ENCODE measurements around the gene ASS1. TPM values are rescaled to one million over a fixed set of nuclear protein-coding genes. Genes with fewer than 3 reads are reported as not detected.

Gene ASS1
- total RNA-seq, 2 experiments from 2014 or later = 2.6 to 4.1 TPM

DNA sequence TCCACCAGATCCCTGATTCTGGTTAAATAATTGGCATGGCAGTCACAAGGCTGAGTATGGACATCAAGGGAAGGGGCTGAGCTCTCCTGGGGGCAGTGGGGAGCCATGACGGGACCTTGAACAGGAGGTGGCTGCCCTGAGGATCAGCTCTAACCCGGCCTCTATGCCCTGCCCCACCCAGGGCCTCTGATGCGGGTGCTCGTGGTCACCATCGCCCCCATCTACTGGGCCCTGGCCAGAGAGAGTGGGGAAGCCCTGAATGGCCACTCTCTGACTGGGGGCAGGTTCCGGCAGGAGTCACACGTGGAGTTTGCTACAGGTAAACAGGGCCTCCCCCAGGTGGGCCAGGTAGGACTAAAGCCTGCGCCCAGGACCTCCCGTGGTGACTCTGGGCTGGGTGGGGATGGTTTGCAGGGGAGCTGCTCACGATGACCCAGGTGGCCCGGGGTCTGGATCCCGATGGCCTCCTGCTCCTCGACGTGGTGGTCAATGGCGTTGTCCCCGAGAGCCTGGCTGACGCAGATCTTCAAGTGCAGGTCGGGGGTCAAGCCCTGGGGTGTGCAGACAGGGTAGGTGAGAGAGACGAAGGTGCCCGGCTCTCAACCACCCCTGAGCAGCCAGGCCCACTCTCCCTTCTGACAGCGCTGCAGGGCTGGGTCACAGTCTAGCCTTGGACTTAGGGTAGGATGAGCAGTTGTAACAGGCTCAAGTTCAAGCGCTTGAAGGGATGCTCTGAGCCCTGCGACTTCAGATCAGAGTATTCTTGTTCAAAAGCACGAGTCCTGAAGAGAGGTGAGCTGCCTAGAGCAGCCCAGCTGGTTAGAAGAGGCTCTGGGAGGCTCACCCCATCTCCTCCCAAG is 19.9 kb upstream of the ASS1 start:
- Mint-ChIP-seq H3K27ac (no peak overlapping the region), H3K4me3 (no peak overlapping the region), H3K27me3 (peaks cover 4% of the 10 kb centered on the region), H3K9me3 (no peaks in the 10 kb centered on the region), H3K4me1 (no peaks in the 10 kb centered on the region), H3K36me3 (no peaks in the 10 kb centered on the region)
- POLR2A ChIA-PET = no interaction called here
- DNase-seq (no peak), ATAC-seq (ENCODE audit: low read depth) (no peak)

DNA sequence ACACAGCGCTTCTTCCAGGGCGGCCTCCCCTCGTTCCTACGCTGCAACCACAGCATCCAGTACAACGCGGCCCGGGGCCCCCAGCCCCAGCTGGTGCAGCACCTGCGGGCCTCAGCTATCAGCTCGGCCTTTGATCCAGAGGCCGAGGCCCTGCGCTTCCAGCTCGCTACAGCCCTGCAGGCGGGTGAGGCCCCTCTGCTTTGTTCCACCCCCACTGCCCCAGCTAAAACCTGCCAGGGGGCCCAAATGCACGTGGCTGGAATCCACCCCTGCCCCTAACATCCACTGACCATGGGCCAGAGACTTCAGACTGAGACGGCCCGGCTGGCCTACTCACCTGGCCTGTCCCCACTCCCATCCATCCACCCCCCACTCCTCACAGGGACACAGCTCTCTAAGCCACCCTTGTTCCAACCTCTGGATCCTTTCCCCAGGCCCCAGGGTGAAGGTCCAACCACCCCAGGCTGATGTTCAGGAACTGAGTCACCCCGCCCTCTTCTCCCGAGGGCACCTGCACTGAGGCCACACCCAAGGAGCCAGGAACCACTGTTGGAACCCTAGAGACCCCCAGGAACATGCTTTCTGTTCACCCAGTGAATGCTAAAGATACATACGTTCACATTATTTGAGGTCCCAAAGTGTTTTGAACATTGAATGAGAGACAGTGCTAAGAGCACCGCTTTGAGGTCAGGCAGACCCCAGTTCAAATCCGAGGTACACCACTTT is 18.9 kb upstream of the ASS1 start:
- Mint-ChIP-seq H3K36me3 (no peaks in the 10 kb centered on the region), H3K4me1 (no peaks in the 10 kb centered on the region), H3K27me3 (peaks cover 4% of the 10 kb centered on the region), H3K9me3 (no peaks in the 10 kb centered on the region), H3K4me3 (no peak overlapping the region), H3K27ac (no peak overlapping the region)
- ATAC-seq (ENCODE audit: low read depth) = no peak
- POLR2A ChIA-PET = no interaction called here
- DNase-seq = no peak

DNA sequence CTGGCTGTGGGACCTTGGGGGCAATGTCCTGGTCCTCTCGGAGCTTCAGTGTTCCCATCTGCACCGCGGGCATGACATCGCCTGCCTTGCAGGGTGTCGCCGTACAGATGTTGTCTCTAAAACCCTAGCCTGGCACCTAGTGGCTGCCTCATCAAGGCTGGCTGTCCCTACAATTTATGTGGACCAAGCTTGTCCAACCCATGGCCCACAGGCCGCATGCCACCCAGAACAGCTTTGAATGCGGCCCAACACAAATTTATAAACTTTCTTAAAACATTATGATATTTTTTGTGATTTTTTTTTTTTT is 18.3 kb upstream of the ASS1 start:
- Mint-ChIP-seq H3K27ac (no peak overlapping the region), H3K36me3 (no peaks in the 10 kb centered on the region), H3K4me3 (no peak overlapping the region), H3K4me1 (no peaks in the 10 kb centered on the region), H3K27me3 (peaks cover 2% of the 10 kb centered on the region), H3K9me3 (no peaks in the 10 kb centered on the region)
- no peak for ATAC-seq (ENCODE audit: low read depth)
- POLR2A ChIA-PET = no interaction called here
- no peak for DNase-seq

DNA sequence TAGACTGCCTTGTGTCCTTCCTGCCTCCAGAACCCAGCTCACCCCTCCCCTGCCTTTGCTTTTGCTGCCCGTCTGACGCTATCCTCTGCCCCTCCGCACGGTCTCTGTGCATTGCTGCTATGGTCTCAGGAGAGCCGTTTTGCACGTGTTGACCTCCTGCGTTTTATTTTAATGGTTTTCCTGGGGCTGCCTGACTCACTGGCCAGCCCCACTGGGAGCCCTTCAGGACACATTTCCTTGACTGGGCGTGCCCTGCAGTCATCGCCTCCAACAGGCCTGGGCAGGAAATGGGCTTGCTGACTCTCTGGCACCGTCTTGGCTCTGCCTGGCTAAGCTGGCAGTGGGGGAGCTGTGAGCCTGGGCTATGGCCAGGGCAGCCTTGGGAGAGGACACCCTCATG is 17.9 kb upstream of the ASS1 start:
- H3K4me3 Mint-ChIP-seq = no peak overlapping the region
- no peak for DNase-seq
- no peak overlapping the region for H3K27ac Mint-ChIP-seq
- no peak for ATAC-seq (ENCODE audit: low read depth)
- H3K27me3 Mint-ChIP-seq = peaks cover 2% of the 10 kb centered on the region
- no peaks in the 10 kb centered on the region for H3K36me3 Mint-ChIP-seq
- POLR2A ChIA-PET = no interaction called here
- no peaks in the 10 kb centered on the region for H3K9me3 Mint-ChIP-seq
- H3K4me1 Mint-ChIP-seq = no peaks in the 10 kb centered on the region

DNA sequence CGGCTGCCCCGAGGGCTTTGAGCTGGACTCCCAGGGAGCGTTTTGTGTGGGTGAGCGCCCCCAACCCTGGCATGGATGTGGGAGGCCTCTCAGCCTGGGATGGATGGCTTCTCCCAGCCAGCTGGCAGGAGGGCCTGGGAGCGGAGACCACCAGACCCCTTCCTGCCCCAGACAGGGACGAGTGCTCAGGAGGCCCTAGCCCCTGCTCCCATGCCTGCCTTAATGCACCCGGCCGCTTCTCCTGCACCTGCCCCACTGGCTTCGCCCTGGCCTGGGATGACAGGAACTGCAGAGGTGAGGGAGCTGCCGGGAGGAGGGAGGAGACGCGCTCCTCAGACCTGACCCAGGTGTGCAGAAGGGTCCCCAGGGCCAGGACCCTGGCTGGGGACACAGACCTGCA is 17.4 kb upstream of the ASS1 start:
- H3K36me3 Mint-ChIP-seq = no peaks in the 10 kb centered on the region
- H3K27ac Mint-ChIP-seq = no peak overlapping the region
- no peaks in the 10 kb centered on the region for H3K4me1 Mint-ChIP-seq
- ATAC-seq (ENCODE audit: low read depth) = no peak
- H3K9me3 Mint-ChIP-seq = no peaks in the 10 kb centered on the region
- H3K27me3 Mint-ChIP-seq = peaks cover 6% of the 10 kb centered on the region
- no peak for DNase-seq
- POLR2A ChIA-PET = no interaction called here
- no peak overlapping the region for H3K4me3 Mint-ChIP-seq

DNA sequence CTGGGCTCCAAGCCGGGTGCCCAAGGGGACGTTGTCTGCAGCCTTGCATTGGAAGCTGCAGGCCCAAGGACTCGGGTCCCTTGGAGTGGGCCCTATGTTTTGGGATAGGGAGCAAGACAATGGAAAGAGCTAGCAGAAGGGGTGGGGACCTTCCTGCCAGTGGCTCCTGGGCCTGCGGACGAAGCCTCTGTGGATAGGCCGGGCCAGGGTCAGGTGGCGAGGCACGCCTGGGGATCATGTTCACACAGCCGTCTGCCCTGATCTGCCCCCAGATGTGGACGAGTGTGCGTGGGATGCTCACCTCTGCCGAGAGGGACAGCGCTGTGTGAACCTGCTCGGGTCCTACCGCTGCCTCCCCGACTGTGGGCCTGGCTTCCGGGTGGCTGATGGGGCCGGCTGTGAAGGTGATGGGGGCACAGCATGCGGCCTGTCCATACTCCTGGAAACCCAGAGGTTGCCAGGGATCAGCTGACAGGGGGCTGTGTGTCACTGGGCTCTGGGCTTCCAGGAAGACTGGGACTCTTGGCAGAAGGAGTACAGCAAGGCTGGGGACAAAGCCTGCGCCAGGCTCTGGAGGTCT is 16.6 kb upstream of the ASS1 start:
- no peaks in the 10 kb centered on the region for H3K4me1 Mint-ChIP-seq
- H3K9me3 Mint-ChIP-seq = no peaks in the 10 kb centered on the region
- DNase-seq (no peak), ATAC-seq (ENCODE audit: low read depth) (no peak)
- H3K36me3 Mint-ChIP-seq = no peaks in the 10 kb centered on the region
- peaks cover 14% of the 10 kb centered on the region for H3K27me3 Mint-ChIP-seq
- POLR2A ChIA-PET = no interaction called here
- no peak overlapping the region for H3K4me3 Mint-ChIP-seq
- H3K27ac Mint-ChIP-seq = no peak overlapping the region

DNA sequence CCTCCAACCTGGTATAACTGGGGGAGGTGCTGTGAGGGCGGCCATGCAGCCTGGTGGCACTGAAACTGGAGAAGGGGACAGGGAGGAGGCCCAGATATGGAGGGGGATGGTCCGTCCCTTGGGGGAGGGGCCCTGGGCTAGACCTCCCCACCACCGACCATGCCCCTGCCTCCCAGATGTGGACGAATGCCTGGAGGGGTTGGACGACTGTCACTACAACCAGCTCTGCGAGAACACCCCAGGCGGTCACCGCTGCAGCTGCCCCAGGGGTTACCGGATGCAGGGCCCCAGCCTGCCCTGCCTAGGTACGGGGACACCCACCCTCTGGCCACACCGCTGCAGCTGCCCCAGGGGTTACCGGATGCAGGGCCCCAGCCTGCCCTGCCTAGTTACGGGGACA is 15.4 kb upstream of the ASS1 start:
- peaks cover 21% of the 10 kb centered on the region for H3K27me3 Mint-ChIP-seq
- DNase-seq (no peak), ATAC-seq (ENCODE audit: low read depth) (no peak)
- no peaks in the 10 kb centered on the region for H3K4me1 Mint-ChIP-seq
- POLR2A ChIA-PET = no interaction called here
- H3K9me3 Mint-ChIP-seq = no peaks in the 10 kb centered on the region
- no peak overlapping the region for H3K27ac Mint-ChIP-seq
- H3K4me3 Mint-ChIP-seq = no peak overlapping the region
- no peaks in the 10 kb centered on the region for H3K36me3 Mint-ChIP-seq

DNA sequence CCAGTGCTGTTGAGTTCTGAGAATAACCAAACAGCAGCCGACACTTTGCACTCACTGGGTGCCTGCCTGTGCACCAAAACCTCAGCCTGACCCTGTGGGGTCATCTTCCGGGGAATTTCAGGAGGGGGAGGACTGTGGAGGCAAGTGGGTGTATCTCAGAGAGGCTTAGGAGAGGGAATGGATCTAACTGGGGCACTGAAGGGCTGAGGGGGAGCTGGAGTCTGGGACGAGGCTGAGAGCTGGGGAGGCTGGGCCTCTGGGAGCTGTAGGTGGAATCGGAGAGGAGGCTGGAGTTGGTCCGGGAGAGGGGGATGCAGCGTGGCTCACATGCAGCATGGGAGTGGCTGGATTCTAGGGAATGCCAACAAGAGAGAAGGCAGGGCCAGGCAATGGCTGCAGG is 14.9 kb upstream of the ASS1 start:
- Mint-ChIP-seq H3K9me3 (no peaks in the 10 kb centered on the region), H3K36me3 (no peaks in the 10 kb centered on the region), H3K27me3 (peaks cover 25% of the 10 kb centered on the region), H3K4me1 (no peaks in the 10 kb centered on the region), H3K4me3 (no peak overlapping the region), H3K27ac (no peak overlapping the region)
- DNase-seq (no peak), ATAC-seq (ENCODE audit: low read depth) (no peak)
- POLR2A ChIA-PET = no interaction called here

DNA sequence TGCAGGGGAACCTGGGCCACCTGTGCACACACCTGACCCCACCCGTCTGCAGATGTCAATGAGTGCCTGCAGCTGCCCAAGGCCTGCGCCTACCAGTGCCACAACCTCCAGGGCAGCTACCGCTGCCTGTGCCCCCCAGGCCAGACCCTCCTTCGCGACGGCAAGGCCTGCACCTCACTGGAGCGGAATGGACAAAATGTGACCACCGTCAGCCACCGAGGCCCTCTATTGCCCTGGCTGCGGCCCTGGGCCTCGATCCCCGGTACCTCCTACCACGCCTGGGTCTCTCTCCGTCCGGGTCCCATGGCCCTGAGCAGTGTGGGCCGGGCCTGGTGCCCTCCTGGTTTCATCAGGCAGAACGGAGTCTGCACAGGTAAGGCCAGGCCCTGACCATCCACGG is 14.5 kb upstream of the ASS1 start:
- POLR2A ChIA-PET = no interaction called here
- Mint-ChIP-seq H3K27me3 (peaks cover 29% of the 10 kb centered on the region), H3K27ac (no peak overlapping the region), H3K9me3 (no peaks in the 10 kb centered on the region), H3K4me3 (no peak overlapping the region), H3K4me1 (no peaks in the 10 kb centered on the region), H3K36me3 (no peaks in the 10 kb centered on the region)
- no peak for ATAC-seq (ENCODE audit: low read depth)
- DNase-seq = no peak

DNA sequence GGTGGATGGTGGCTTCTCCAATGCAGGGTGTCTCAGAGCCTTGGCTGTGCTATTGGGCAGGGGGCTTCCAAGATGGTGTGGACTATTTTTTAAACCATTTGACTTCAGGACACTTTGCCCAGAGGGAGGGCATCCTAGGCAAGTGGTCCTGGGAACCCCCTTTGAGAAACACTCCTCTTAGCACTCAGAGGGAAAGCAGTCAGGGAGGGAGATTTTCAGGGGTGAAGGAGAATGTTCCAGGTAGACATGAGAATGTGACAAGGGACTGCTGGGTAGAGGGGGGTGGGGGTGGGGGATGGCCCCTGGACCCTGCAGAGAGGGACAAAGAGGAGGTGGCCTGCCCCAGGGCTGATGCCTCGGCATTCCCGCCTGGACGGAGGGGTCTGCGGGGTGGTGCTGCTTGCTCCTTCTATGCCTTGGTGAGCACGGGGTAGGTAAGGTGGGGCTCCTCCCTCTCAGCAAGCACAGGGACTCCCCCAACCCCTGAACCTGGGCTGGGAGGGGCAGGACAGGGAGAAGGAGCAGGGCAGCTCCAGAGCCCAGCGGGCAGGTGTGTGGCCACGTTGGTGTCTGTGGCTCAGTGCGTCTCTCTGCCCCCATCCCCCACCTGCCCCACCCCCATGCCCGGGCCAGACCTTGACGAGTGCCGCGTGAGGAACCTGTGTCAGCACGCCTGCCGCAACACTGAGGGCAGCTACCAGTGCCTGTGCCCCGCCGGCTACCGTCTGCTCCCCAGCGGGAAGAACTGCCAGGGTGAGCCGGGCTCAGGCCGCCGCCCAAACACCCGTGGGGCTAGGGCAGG is 13.8 kb upstream of the ASS1 start:
- DNase-seq (no peak), ATAC-seq (ENCODE audit: low read depth) (no peak)
- Mint-ChIP-seq H3K27ac (no peak overlapping the region), H3K4me3 (no peak overlapping the region), H3K27me3 (peaks cover 32% of the 10 kb centered on the region), H3K4me1 (no peaks in the 10 kb centered on the region), H3K36me3 (no peaks in the 10 kb centered on the region), H3K9me3 (no peaks in the 10 kb centered on the region)
- POLR2A ChIA-PET = no interaction called here

DNA sequence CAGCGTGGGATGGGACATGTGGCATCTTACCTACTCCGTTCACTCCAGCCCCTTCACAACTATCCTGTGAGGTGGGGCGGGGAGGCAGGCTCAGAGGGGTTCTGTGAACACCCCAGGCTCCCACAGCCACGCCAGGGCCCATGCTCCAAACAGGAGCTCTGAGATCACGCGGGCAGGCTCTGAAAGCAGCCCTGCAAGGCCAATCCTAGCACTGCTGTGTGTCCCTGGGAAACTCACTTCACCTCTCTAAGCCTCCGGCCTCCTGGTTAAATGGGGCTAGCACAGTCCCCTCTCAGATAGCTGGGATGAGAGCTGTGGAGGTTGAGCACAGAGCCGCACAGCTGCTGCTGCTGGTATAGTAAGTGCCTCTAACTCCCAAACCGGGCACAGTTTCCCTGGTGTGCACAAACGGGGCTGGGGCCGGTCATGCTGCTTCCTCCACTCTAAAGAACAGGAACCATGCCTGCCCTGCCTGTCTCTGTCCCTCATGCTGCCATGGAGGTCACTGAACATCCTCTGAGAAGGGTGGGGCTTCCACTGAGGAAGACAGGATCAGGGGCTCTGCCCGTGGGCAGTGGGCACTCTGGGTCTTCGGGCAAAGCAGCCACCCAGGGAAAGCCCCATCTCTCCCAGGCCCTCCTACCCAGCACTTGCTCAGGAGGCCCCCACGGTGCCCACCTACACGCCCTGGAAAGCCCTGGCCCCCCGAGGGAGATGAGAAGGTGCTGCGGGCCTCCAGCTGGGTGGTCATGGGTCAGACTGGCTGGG is 13.0 kb upstream of the ASS1 start:
- H3K4me3 Mint-ChIP-seq = no peak overlapping the region
- no peak overlapping the region for H3K27ac Mint-ChIP-seq
- DNase-seq (no peak), ATAC-seq (ENCODE audit: low read depth) (no peak)
- no peaks in the 10 kb centered on the region for H3K36me3 Mint-ChIP-seq
- peaks cover 36% of the 10 kb centered on the region for H3K27me3 Mint-ChIP-seq
- POLR2A ChIA-PET = no interaction called here
- H3K4me1 Mint-ChIP-seq = no peaks in the 10 kb centered on the region
- no peaks in the 10 kb centered on the region for H3K9me3 Mint-ChIP-seq

DNA sequence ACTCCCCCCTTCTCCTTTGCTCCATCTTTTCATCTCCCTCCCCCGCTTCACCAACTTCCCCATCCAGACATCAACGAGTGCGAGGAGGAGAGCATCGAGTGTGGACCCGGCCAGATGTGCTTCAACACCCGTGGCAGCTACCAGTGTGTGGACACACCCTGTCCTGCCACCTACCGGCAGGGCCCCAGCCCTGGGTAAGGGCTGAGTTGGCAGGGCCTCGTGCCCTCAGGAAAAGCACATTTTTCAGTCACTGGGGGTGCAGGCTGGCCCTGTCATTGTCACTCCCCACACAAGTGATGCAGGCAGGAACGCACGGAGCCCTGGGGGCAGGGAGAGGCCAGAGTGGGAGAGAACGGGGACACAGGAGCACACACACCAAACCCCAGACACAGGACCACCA is 12.4 kb upstream of the ASS1 start:
- H3K27me3 Mint-ChIP-seq = peaks cover 37% of the 10 kb centered on the region
- H3K4me3 Mint-ChIP-seq = no peak overlapping the region

DNA sequence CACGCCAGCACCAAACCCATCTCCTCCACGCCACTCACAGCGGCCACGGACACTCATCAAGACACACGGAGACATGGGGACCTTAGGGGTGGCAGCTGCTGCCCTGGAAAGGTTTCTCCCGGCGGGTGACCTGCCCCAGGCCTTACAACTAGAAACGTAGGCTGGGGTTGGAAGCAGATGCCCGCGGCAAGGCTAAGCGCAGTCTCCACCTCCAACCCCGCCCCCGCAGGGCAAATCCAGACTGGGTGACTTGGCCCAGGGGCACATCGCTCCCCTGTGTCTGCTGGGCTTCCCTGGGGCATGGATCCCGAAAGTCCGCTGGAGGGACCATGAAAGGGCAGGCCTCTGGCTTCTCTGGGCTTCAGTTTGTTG is 12.0 kb upstream of the ASS1 start:
- POLR2A ChIA-PET = no interaction called here
- Mint-ChIP-seq H3K27ac (no peak overlapping the region), H3K4me1 (no peaks in the 10 kb centered on the region), H3K4me3 (peak overlapping the region; percentile 49), H3K36me3 (no peaks in the 10 kb centered on the region), H3K27me3 (peaks cover 39% of the 10 kb centered on the region), H3K9me3 (no peaks in the 10 kb centered on the region)
- ATAC-seq (ENCODE audit: low read depth) = no peak
- DNase-seq = no peak

More for the DNA sequence above, 12.4 kb upstream of the ASS1 start:
- no peaks in the 10 kb centered on the region for H3K4me1 Mint-ChIP-seq
- DNase-seq (no peak), ATAC-seq (ENCODE audit: low read depth) (no peak)
- H3K36me3 Mint-ChIP-seq = no peaks in the 10 kb centered on the region
- POLR2A ChIA-PET = no interaction called here
- H3K27ac Mint-ChIP-seq = no peak overlapping the region
- no peaks in the 10 kb centered on the region for H3K9me3 Mint-ChIP-seq
